ENCODE data around the gene MESP1.
A peak's percentile ranks its signal among the peaks of the same experiment; 100 is the strongest.

Gene MESP1

DNA sequence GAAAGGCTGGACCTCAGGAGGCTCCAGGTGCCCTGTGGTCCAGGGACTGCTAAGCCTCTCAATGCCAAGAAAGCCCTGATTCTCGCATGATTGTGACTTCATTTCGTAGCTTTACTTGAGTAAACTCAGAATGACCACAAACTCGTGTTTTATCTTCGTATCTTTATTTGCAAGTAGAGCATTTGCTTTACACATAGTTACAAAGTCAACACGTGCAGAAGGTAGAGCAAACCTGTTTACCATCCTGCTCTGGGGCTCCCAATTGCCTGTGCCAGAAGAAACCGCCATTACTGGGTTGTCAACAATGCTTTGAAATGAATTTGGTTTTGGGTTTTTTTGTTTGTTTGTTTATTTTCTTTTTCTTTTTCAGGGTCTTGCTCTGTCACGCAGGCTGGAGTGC is 5.8 kb upstream of the MESP1 start:
- DNase-seq = no peak

DNA sequence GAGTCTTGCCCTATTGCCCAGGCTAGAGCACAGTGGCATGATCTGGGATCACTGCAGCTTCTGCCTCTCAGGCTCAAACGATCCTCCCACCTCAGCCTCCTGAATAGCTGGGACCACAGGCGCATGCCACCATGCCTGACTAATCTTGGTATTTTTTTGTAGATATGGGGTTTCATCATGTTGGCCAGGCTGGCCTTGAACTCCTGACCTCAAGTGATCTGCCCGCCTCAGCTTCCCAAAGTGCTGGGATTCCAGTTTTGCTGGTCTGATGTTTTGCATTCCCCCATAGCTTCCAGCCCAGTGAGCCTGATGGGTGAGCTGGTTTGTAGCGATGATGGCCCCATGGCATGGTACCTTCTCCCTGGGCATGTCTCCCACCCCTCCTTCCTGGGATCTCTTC is 4.7 kb upstream of the MESP1 start:
- DNase-seq = no peak

DNA sequence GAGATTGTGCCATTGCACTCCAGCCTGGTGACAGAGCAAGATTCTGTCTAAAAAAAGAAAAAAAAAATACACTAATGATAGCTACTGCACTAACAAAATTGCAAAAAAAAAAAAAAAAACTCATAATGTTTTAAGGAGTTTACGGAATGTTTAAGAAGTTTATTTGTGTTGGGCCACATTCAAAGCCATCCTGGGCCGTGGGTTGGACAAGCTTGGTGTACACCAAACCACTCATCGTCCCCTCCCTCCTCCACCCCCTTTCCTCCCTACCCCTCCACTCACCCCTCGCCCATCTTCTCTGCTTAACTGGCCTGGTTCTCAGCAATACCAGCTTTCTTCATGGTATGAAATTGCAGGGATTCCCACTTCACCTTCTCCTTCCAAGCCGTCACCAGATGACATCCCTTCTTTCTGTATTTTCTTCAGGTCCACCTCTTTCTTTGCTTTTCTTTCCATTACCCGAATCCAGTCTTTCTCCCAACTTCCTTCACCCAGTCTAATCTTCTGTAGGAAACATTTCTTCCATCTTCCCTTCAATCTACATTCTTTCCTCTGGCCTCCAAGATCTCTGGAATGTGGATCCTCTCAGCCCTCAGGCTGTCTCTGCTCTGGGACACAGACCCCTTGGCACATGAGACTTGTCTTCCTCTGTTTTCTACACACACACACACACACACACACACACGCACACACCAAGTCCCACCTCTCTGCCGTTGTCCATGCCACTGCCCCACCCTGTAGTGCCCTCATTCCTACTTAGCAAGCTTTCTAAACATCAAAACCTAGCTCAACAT is 3.5 kb upstream of the MESP1 start:
- no peak for DNase-seq

DNA sequence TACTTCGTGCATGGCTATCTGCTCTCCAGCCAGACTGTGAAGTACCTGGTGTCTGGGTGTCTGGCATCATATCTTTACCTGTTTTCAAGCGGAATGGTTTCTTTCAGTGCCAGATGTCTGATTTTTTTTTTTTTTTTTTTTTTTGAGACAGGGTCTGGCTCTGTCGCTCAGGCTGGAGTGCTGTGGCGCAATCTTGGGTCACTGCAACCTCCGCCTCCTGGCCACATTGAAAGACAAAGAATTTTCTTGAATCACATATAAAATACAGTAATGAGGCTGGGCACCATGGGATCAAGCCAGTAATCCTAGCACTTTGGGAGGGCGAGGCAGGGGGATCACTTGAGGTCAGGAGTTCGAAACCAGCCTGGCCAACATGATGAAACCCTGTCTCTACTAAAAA is 2.8 kb upstream of the MESP1 start:
- no peak for DNase-seq

DNA sequence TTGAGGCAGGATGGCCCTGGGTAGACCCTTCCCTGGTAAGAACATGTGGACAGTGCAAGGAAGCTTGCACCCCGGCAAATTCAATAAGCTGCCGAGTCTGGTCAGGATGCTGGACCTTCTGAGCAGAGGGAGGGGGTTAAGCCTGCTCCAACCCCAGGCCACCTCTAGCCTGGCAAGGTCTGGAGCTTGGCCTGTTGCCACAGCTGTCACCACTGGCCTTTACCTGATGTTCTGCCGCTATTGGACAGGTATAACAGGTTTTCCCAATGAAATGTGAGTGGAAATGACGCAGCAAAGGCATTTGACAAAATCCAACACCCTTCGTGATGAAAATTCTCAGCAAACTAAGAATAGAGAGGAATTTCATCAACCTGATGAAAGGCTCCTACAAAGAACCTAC is 699 bp upstream of the MESP1 start:
- no peak for DNase-seq

DNA sequence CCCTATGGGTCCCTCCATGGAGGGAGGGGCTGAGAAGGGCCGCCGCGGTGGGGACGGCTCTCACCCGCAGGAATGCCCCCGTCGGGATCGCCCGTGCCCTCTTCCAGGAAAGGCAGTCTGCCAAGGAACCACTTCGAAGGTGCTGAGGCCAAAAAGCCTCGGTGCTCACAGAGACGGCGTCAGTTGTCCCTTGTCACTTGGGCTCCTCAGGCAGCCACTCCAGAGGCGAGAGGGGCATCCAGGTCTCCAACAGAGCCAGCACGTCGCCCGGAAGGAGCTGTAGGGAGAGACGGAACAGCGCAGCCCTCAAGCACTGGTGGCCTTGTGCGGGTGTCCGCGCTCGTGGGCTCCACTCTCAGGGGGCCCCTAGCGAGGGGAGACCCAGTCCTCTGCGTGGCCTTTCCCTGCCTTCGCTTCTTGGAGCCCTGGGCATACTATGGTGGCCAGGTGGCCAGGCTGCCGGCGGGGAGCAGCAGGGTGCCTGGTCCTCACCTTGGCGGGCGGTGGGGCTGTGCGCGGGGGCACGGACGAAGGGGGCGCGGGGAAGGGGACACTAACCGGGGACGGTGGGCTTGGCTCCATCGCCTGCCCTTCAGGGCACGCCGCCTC is 994 bp downstream of the MESP1 start:
- peak; percentile 44 for DNase-seq

DNA sequence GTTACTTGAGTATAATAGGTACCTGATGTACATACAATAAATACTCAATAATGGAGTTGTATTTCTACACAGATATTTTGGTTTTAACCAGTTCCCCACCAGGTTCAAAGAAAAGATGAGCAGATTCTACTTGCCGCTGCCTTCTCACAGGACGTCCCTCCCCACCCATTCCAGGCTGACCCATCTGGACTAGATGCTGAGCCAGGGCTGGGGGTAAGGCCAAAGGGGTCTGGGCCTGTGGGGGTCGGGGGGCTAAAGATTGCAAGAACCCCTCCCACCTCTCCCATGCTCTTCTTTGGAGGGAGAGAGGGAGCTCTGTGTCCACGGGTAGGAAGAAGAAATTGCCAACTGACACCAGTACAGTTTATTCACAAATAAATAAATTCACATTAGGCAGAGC is 1.5 kb downstream of the MESP1 start:
- no peak for DNase-seq

DNA sequence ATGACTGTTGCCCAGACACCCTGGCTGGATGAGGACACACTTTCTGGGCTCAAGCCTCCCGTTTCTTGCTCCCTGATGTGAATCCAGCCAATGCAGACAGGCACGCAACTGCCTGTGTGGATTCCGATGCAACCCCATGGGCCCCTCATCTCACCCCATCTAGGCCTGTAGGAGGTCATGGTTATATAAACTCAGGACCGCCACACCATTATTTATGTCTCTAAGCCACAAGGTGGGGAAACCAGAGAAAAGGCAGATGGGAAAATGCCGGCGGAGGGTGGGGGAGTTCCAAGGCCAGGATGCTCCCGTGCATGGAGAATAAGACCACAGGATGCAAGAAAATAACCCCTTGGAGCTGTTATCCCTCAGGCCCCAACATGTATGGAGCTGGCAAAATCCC is 2.0 kb downstream of the MESP1 start:
- no peak for DNase-seq

DNA sequence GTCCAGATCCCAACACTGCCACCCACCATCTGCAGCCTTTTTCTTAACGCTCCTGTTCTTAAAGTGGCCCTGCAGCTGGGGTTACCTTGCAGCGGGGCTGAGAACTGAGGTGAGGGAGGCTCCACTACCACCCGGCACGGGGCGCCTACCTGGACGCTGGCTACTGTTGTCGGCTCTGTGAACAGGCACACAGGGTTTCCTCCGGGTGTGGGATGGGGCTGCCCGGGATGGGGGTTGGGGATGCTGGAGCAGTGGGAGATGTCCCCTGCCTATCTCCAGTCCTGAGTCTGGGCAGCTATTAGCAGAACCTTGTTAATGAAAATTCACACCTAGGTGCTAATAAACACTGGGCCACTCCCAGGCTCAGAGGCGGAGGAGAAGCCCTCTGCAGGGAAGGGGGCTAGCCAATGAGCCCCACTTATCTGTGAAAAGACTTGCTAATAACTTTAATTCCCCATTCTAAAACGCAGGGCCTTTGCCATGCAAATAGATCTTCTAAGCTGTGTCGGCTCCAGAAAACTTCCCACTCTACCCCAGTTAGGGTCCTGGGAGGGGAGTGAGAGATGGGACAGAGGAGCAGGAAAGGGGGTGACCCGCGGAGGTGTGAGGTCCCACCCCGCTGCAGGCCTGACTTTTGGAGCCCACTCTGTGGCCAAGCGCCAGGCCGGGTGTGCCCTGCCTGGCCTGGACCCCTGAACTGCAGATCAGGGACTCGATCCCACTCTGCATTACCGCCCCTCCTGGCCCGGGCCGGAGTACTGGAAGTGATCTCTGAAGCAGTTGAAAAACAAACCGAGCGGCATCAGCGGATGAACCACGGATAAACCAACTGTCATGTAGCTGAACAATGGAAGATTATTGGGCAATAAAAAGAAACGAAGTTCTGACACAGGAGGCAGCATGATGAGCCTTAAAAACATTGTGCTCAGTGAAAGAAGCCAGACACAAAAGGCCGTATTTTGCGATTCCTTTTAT is 3.1 kb downstream of the MESP1 start:
- DNase-seq = no peak

DNA sequence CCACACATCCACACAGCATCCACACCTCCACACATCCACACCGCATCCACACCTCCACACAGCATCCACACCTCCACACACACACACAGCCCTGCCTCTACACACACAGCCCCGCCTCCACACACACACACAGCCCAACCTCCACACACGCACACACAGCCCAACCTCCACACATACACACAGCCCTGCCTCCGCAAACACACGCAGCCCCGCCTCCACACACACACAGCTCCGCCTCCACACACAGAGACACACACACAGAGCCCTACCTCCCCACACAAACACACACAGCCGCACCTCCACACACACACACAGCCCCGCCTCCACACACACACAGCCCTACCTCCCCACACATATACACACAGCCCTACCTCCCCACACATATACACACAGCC is 4.7 kb downstream of the MESP1 start:
- DNase-seq = no peak

DNA sequence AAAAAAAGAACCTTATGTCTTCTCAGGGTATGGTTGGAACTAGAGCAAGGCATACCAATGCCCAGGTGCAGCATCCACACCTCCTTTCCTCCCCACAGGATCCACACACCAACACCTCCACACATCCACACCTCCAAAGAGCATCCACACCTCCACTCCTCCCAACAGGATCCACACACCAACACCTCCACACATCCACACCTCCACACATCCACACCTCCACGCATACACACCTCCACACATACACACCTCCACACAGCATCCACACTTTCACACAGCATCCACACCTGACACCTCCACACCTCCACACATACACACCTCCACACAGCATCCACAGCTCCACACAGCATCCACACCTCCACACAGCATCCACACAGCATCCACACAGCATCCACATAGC is 5.3 kb downstream of the MESP1 start:
- DNase-seq = no peak

DNA sequence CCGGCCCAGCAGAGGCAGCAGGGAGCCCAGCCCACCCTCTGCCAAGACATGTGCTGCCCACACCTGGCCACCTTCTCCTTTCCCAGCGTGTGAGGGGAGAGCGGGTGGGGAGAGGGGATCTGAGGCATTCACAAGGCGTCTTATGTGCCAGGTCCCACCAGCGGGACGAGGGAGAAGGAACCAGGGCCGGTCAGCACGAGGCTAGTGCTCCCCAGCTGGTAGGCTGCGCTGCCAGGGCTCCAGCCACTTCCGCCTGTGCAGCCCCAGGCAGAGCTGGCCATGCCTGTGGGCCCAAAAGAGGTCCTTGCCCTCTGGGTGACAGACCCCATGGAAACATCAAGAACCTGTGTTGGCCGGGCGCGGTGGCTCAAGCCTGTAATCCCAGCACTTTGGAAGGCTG is 5.9 kb downstream of the MESP1 start:
- DNase-seq = no peak

DNA sequence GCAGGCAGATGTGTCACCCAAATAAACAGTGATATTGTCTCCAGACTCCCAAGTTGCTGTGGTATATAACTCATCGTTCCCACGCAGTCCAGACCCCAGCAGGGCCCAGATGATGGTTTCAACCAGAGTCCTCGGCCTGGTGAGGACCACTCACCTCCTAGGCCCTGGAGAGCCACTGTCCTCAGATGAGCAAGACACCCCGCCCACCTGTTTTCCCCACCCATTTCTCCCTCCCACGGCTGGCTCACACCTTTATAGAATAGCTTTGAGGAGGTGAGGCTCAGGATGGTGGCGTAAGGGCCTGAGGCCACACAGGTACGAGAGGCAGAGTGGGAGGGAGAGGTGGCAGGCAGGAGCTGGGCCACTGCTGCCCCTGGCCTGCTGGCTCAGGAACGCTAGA is 7.5 kb downstream of the MESP1 start:
- no peak for DNase-seq

DNA sequence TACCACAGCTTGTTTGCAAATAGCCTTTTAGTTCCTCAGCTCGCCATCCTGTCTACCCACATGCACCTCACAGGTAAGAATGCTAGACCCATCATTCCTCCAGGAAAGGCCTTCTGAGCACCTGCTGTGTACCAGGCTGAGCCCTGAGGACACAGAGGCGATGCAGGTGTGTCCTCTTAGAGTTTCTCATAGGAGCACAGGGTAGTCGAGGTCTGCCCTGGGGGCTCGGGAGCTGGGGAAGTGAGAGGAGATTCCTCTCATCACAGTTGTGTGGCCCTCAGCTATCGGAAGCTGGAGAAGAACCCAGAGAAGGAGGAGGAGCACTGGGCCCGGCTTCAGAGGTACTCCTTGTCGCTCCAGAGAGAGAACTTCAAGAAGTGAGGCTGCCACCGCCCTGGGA is 8.0 kb downstream of the MESP1 start:
- DNase-seq = no peak

DNA sequence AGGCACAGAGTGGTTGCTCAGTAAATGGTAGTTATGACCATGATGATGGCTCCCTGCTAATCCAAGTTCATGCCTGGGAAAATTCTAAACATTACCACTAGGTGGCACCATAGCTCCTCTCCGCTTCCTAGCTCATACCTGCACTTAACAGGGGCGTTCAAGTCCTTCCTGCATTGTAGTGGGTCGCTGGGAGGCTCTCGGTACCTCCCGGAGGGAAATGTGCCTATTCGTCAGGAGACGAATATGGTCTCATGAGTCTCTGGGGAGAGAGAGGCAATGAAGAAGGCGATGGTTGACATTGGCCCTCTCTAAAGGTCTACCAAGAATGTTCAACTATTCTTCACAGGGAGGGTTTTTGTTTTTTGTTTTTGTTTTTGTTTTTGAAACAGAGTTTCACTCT is 10.9 kb downstream of the MESP1 start:
- peak; percentile 78 for DNase-seq

DNA sequence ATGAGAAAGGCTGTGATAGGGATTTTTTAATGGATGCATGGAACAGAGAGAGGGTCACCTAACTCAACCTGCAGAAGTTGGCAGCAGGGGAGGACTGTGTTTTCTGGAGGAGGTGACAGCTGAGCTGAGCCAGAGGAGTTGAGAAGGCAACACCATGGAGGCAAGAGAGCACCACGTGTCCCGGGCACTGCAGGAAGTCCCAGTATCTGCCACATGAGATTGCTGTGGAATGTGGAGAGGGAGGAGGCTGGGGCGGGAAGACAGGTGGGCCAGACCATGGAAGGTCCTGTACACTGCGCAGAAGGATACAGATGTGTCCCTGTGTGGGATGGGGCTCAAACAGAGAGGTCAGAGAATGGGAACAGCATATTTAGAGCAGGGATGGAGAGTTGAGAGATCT is 15.3 kb downstream of the MESP1 start:
- DNase-seq = no peak

DNA sequence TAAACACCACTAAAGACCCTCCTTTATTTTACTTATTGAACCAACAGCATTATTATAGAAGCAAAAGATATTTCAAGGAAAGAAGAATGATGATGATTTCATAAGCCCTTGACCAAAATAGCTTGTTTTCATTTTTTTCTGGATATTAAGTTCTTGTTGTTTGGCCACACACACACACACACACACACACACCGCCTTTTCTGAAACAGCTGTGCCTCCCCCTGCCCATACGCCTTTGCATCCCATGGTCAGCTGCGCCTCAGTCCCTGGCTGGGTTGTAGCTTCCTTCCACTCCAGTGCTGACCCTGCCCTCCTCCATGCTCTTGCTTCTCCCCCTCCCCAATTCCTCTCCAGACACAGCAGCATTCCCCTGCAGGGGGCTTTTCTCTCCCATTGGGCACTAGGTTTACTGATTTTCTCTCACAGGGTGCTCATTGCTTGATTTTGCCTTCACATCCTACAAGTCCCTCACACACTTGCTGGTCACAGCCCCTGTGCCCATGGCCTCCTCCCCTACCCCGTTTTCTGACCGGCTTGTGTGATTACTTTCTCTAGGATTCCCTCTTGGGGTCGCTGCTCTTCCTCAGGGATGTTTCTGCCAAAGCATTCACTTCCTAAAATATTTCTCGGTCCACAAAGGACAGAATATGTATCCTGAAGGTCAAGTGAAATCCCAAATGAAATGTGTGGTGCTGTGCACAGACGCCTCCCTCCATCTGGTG is 18.4 kb downstream of the MESP1 start:
- no peak for DNase-seq

DNA sequence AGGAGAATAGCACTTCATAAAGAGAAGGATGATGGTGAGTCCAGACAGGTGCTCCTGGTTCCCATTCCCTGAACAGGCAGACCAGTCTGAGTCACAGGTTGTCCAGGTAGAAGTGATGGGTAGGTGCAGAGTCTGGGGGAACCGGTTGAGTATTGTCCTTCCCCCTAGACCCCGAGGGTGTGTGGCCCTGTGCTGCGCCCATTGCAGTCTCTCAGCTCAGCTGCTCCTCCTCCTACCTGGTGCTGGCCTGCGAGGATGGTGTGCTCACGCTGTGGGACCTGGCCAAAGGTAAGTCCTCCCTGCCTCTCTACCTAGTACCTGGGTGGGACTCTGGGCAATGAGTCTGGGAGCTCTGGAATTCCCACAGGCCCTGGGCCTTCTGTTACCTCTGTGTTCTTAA is 19.8 kb downstream of the MESP1 start:
- DNase-seq = no peak

DNA sequence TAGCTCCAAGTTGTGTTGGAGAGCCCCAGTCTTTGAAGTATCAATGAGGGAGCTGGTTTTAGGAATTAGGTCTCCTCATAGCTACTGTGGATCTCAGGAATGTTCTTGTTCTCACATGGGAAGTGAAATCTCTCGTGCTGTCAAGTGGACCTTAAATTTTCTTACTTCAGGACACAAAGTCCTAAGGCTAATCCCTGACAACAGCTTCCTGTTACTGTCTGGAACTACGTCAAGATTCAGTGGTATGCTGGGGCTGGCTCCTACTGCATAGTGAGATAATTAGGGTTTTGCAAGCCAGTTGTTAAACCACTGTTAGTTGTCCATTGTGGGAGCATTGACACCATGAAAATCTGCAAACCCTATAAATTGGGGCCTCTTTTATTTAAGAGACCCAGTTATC is 22.8 kb downstream of the MESP1 start:
- no peak for DNase-seq

DNA sequence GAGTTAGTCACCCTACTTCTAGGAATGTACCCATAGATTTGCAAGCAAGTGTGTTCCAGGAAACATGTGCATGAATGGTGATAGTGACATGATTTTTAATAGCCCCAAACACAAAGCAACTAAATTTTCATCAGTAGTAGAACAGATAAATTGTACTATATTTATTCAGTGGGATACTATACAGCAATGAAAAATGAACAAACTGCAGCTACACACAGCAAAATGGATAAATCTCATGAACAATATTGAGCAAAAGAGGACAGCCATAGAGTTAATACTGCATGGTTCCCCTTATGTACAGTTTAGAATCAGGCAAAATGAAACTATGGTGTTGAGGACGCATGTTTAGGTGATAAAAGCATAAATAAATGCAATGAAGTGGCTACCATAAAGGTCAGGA is 26.0 kb downstream of the MESP1 start:
- DNase-seq = no peak

DNA sequence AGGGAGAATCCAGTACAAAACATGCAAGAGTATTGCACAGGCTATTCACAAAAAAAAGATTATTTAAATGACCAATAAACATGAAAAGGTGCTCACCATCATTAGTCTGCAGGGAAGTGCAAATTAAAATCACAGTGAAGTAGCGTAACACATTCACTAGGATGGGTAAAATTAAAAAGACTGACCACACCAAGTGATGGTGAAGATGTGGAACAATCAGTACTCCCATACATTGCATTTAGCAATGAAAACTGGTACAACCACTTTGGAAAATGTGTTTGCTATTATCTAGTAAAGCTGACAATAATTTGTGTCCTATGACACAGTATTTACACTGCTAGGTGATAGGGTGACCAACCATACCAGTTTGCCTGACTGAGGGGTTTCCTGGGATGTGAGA is 26.4 kb downstream of the MESP1 start:
- DNase-seq = no peak

DNA sequence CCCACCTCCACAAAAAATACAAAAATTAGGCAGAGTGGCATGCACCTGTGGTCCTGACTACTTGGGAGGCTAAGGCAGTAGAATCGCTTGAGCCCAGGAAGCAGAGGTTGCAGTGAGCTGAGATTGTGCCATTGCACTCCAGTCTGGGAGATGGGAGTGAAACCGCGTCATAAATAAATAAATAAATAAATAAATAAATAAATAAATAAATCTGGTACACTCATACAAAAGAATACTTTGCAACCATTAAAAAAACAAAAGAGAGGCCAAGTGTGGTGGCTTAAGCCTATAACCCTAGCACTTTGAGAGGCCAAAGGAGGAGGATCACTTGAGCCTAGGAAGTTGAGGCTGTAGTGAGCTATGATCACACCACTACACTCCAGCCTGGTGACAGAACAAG is 28.0 kb downstream of the MESP1 start:
- DNase-seq = no peak

DNA sequence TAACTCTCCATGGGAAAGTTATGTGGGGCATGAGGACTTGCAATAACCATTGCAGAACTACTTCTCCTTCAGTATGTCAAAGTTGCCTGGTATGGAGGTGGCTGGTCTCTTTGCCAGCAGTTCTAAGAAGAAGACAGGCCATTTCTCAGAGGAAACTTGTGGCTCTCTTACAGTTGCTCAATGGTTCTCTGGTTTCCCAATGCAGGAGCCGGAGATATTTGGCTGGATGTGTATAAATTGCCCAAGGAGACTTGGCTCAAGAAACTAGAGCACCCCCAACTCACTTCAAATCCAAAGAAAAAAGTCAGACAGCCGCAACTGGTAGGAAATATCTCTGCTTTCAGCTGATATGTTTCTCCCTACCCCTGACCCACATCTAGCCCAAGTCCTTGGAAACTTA is 36.3 kb downstream of the MESP1 start:
- DNase-seq = no peak
